ENCODE results near the gene TECTB. TPM values are rescaled to one million over a fixed set of nuclear protein-coding genes. Genes with fewer than 3 reads are reported as not detected.

Gene TECTB
- total RNA-seq, 1 donor from 2014 or later: not detected

- Histone ChIP-seq H4K20me1 (ENCODE audit: insufficient read depth, low read length) (no peaks in the 10 kb centered on the region), H3K36me3 (ENCODE audit: insufficient read depth, low read length) (no peaks in the 10 kb centered on the region), H2AFZ (ENCODE audit: low read depth, low read length) (no peak overlapping the region), H3K4me3 (ENCODE audit: insufficient read depth, low read depth, low read length) (no peak overlapping the region), H3K4me1 (ENCODE audit: insufficient read depth, low read length) (no peaks in the 10 kb centered on the region), H3K27ac (ENCODE audit: low read depth, low read length) (no peak overlapping the region), H3K4me2 (ENCODE audit: low read length) (no peak overlapping the region), H3K79me2 (ENCODE audit: insufficient read depth, low read length) (no peaks in the 10 kb centered on the region), H3K27me3 (ENCODE audit: insufficient read depth, low read length) (no peaks in the 10 kb centered on the region), H3K9ac (ENCODE audit: low read length) (no peak overlapping the region), H3K9me3 (ENCODE audit: insufficient read depth, low read depth, low read length) (no peaks in the 10 kb centered on the region)
- H3K4me3 Mint-ChIP-seq (ENCODE audit: unreplicated experiment): no peak overlapping the region
- H3K4me1 Mint-ChIP-seq (ENCODE audit: low read depth, unreplicated experiment): peaks cover 19% of the 10 kb centered on the region
- H3K27ac Mint-ChIP-seq (ENCODE audit: unreplicated experiment): no peak overlapping the region
- FAIRE-seq: no peak
- TF ChIP-seq CTCF (IDR thresholded peaks at IDR 0.05; ENCODE audit: insufficient read depth, low read depth, low read length): no peak
- no peak for TF ChIP-seq EZH2 (IDR thresholded peaks at IDR 0.05; ENCODE audit: insufficient read depth, low read length)
- no peaks in the 10 kb centered on the region for H3K9me3 Mint-ChIP-seq (ENCODE audit: unreplicated experiment)
- H3K36me3 Mint-ChIP-seq (ENCODE audit: low read depth, unreplicated experiment): no peaks in the 10 kb centered on the region
- no peak for DNase-seq (ENCODE audit: low read depth)
- peaks cover 20% of the 10 kb centered on the region for H3K27me3 Mint-ChIP-seq (ENCODE audit: low read depth, unreplicated experiment)
Observed at GRCh38 chr10:112282086-112282485, 1.1 kb upstream of the TECTB start.

- no peaks in the 10 kb centered on the region for H3K36me3 Mint-ChIP-seq (ENCODE audit: low read depth, unreplicated experiment)
- no peak overlapping the region for H3K4me3 Mint-ChIP-seq (ENCODE audit: unreplicated experiment)
- Histone ChIP-seq H3K79me2 (ENCODE audit: insufficient read depth, low read length) (no peaks in the 10 kb centered on the region), H3K9me3 (ENCODE audit: insufficient read depth, low read depth, low read length) (no peaks in the 10 kb centered on the region), H3K4me2 (ENCODE audit: low read length) (no peak overlapping the region), H3K27ac (ENCODE audit: low read depth, low read length) (no peak overlapping the region), H3K9ac (ENCODE audit: low read length) (no peak overlapping the region), H3K4me1 (ENCODE audit: insufficient read depth, low read length) (no peaks in the 10 kb centered on the region), H2AFZ (ENCODE audit: low read depth, low read length) (no peak overlapping the region), H3K27me3 (ENCODE audit: insufficient read depth, low read length) (no peaks in the 10 kb centered on the region), H3K4me3 (ENCODE audit: insufficient read depth, low read depth, low read length) (no peak overlapping the region), H4K20me1 (ENCODE audit: insufficient read depth, low read length) (no peaks in the 10 kb centered on the region), H3K36me3 (ENCODE audit: insufficient read depth, low read length) (no peaks in the 10 kb centered on the region)
- H3K4me1 Mint-ChIP-seq (ENCODE audit: low read depth, unreplicated experiment): no peaks in the 10 kb centered on the region
- no peak for TF ChIP-seq EZH2 (IDR thresholded peaks at IDR 0.05; ENCODE audit: insufficient read depth, low read length)
- no peak for TF ChIP-seq CTCF (IDR thresholded peaks at IDR 0.05; ENCODE audit: insufficient read depth, low read depth, low read length)
- peaks cover 24% of the 10 kb centered on the region for H3K27me3 Mint-ChIP-seq (ENCODE audit: low read depth, unreplicated experiment)
- DNase-seq (ENCODE audit: low read depth): no peak
- no peak for FAIRE-seq
- no peak overlapping the region for H3K27ac Mint-ChIP-seq (ENCODE audit: unreplicated experiment)
- H3K9me3 Mint-ChIP-seq (ENCODE audit: unreplicated experiment): no peaks in the 10 kb centered on the region
Observed at GRCh38 chr10:112286837-112287818, 3.9 kb downstream of the TECTB start.

DNA sequence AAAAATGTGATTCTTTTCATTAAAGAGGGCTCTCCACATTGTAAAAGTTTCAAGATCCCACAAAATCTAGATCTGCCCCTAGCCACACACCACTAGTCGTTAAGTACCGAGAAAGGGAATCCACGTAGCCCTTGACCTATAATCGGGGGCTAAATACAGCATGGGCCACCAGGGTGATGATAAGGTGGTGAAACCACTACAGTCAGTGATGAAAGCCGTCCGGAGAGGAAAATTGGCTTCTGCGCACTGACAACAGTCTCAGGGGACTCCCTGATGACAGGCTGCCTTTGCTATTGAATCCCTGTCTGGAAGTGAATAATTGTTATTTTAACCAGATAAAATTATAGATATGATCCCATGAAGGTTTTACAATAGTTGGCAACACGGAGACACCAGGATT, 4.6 kb downstream of the TECTB start:
- H3K27ac ChIP-seq (ENCODE audit: low read depth, low read length): no peak overlapping the region
- H3K4me3 Mint-ChIP-seq (ENCODE audit: unreplicated experiment): no peak overlapping the region

More for the DNA sequence above, 4.6 kb downstream of the TECTB start:
- DNase-seq (ENCODE audit: low read depth): no peak
- no peak for TF ChIP-seq EZH2 (IDR thresholded peaks at IDR 0.05; ENCODE audit: insufficient read depth, low read length)
- Histone ChIP-seq H3K27me3 (ENCODE audit: insufficient read depth, low read length) (no peaks in the 10 kb centered on the region), H3K36me3 (ENCODE audit: insufficient read depth, low read length) (no peaks in the 10 kb centered on the region), H3K9ac (ENCODE audit: low read length) (no peak overlapping the region), H3K79me2 (ENCODE audit: insufficient read depth, low read length) (no peaks in the 10 kb centered on the region), H4K20me1 (ENCODE audit: insufficient read depth, low read length) (no peaks in the 10 kb centered on the region), H3K4me3 (ENCODE audit: insufficient read depth, low read depth, low read length) (no peak overlapping the region), H2AFZ (ENCODE audit: low read depth, low read length) (no peak overlapping the region), H3K9me3 (ENCODE audit: insufficient read depth, low read depth, low read length) (no peaks in the 10 kb centered on the region), H3K4me1 (ENCODE audit: insufficient read depth, low read length) (no peaks in the 10 kb centered on the region), H3K4me2 (ENCODE audit: low read length) (no peak overlapping the region)
- Mint-ChIP-seq H3K9me3 (ENCODE audit: unreplicated experiment) (no peaks in the 10 kb centered on the region), H3K27me3 (ENCODE audit: low read depth, unreplicated experiment) (peaks cover 24% of the 10 kb centered on the region), H3K36me3 (ENCODE audit: low read depth, unreplicated experiment) (no peaks in the 10 kb centered on the region), H3K27ac (ENCODE audit: unreplicated experiment) (no peak overlapping the region), H3K4me1 (ENCODE audit: low read depth, unreplicated experiment) (no peaks in the 10 kb centered on the region)
- FAIRE-seq: no peak
